Activated effector memory CD4-positive, alpha-beta T cell treated with anti-CD3 and anti-CD28 coated beads, Interleukin-2, amount 50 U/mL, for 16 hours (primary cell): ENCODE data around the gene MEA1.
"Not testable (repeated sequence)": the region's sequence is repeated elsewhere in the genome, so short reads cannot be mapped to it uniquely, and the experiment has no call there.

Source experiments
- DNase-seq: peaks from one replicate; pipeline ENCODE4 v3.0.0-alpha.2; 2020

MEA1 gene

GRCh38 chr6:43006251-43006650, 7.5 kb downstream of the MEA1 start:
- DNase-seq, result no peak

GRCh38 chr6:43005844-43006243, 7.9 kb downstream of the MEA1 start:
- no peak for DNase-seq

- no peak for DNase-seq
These were observed 11.9 kb downstream of the MEA1 start for GRCh38 chr6:43001843-43002242.

- DNase-seq, result not testable (repeated sequence)
These were observed 15.5 kb downstream of the MEA1 start for GRCh38 chr6:42998205-42998604.

- DNase-seq, result no peak
These were observed 17.2 kb downstream of the MEA1 start for GRCh38 chr6:42996513-42996912.

GRCh38 chr6:42993445-42993844, 20.3 kb downstream of the MEA1 start:
- no peak for DNase-seq

GRCh38 chr6:42989923-42990322, 23.8 kb downstream of the MEA1 start:
- no peak for DNase-seq

GRCh38 chr6:42988486-42989020, 25.2 kb downstream of the MEA1 start:
- no peak for DNase-seq

- DNase-seq, result no peak
These were observed 26.0 kb downstream of the MEA1 start for GRCh38 chr6:42987533-42988451.

GRCh38 chr6:42984924-42985475, 28.7 kb downstream of the MEA1 start:
- DNase-seq, result no peak

- DNase-seq, result peak; percentile 99
These were observed 29.5 kb downstream of the MEA1 start, which contains the start of gene PPP2R5D for GRCh38 chr6:42984001-42984923. PPP2R5D (plus strand) TSS chr6:42984570; CDS start chr6:42984678, 108 bp downstream.

- no peak for DNase-seq
These were observed 31.9 kb downstream of the MEA1 start for GRCh38 chr6:42981836-42982235.

- DNase-seq, result no peak
These were observed 34.1 kb downstream of the MEA1 start for GRCh38 chr6:42979523-42980177.

GRCh38 chr6:42978839-42979522, 34.8 kb downstream of the MEA1 start, which contains the start of gene PEX6:
PEX6 (minus strand) TSS chr6:42979181; CDS start chr6:42979150, 31 bp downstream.
- DNase-seq, result peak; percentile 96

GRCh38 chr6:42978487-42978838, 35.3 kb downstream of the MEA1 start:
- peak; percentile 75 for DNase-seq

- DNase-seq, result no peak
These were observed 38.7 kb downstream of the MEA1 start for GRCh38 chr6:42974919-42975505.

GRCh38 chr6:42973926-42974325, 39.8 kb downstream of the MEA1 start:
- no peak for DNase-seq

GRCh38 chr6:42971746-42972327, 41.9 kb downstream of the MEA1 start:
- DNase-seq, result no peak

- no peak for DNase-seq
These were observed 42.7 kb downstream of the MEA1 start for GRCh38 chr6:42970871-42971612.

- no peak for DNase-seq
These were observed 43.8 kb downstream of the MEA1 start for GRCh38 chr6:42969934-42970333.
